Measurements from ENCODE around the gene CHMP4B.

DNA sequence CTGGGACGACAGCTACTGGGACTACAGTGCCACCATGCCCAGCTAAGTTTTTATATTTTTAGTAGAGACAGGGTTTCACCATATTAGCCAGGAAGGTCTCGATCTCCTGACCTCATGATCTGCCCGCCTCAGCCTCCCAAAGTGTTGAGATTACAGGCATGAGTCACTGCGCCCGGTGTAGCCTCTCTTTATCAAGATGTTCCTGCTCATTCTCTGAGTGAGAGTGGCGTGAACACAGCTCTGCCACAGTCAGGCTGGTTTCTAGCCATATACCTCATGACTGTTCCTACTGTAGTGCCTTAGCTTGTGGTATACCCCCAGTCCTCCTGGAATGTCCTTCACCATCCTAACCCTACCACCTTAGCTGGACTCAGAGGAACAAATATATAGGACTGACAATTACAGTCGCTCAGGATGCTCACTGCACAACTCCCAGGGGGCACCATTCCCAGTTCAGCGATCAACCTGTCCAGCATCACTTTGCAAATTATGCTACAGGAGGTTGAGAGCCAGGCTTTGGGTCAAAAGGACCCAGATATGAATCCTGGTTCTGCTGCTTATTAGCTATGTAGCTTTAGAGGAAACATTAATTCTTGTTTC lies 86.3 kb downstream of the CHMP4B start:
- TF ChIP-seq, protein P1, sequence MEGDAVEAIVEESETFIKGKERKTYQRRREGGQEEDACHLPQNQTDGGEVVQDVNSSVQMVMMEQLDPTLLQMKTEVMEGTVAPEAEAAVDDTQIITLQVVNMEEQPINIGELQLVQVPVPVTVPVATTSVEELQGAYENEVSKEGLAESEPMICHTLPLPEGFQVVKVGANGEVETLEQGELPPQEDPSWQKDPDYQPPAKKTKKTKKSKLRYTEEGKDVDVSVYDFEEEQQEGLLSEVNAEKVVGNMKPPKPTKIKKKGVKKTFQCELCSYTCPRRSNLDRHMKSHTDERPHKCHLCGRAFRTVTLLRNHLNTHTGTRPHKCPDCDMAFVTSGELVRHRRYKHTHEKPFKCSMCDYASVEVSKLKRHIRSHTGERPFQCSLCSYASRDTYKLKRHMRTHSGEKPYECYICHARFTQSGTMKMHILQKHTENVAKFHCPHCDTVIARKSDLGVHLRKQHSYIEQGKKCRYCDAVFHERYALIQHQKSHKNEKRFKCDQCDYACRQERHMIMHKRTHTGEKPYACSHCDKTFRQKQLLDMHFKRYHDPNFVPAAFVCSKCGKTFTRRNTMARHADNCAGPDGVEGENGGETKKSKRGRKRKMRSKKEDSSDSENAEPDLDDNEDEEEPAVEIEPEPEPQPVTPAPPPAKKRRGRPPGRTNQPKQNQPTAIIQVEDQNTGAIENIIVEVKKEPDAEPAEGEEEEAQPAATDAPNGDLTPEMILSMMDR (IDR thresholded peaks at IDR 0.05; ENCODE audit: low read length), result no peak
- TF ChIP-seq EZH2phosphoT487 (IDR thresholded peaks at IDR 0.05; ENCODE audit: low read length), result no peak
